Umbilical cord (tissue), 2 donors: ENCODE results near the gene TBL1X. TPM values are rescaled to one million over a fixed set of nuclear protein-coding genes. Genes with fewer than 3 reads are reported as not detected.
A peak's percentile ranks its signal among the peaks of the same experiment; 100 is the strongest.

Experiments used
- DNase-seq: peaks from one replicate; pipeline ENCODE4 v3.0.0-alpha.2; 2015; ENCODE audit warnings: low spot score
- total RNA-seq: library from RNA; depleted of rRNA; stranded (reverse); fragments of >200 nt; gene quantifications from one replicate; pipeline ENCODE4 v1.2.3, GENCODE V29; 2014; ENCODE audit warnings: low replicate concordance; ENCODE audit not compliant: insufficient read depth

TBL1X gene
- total RNA-seq, 1 donor from 2014 or later = 15.4 TPM

- no peak for DNase-seq
Observed at GRCh38 chrX:9704876-9705465, 240.1 kb downstream of the TBL1X start.

- no peak for DNase-seq
Observed at GRCh38 chrX:9706421-9706820, 241.6 kb downstream of the TBL1X start.

- no peak for DNase-seq
Observed at GRCh38 chrX:9707306-9708033, 242.6 kb downstream of the TBL1X start.

- no peak for DNase-seq
Observed at GRCh38 chrX:9708086-9708485, 243.2 kb downstream of the TBL1X start.

DNA sequence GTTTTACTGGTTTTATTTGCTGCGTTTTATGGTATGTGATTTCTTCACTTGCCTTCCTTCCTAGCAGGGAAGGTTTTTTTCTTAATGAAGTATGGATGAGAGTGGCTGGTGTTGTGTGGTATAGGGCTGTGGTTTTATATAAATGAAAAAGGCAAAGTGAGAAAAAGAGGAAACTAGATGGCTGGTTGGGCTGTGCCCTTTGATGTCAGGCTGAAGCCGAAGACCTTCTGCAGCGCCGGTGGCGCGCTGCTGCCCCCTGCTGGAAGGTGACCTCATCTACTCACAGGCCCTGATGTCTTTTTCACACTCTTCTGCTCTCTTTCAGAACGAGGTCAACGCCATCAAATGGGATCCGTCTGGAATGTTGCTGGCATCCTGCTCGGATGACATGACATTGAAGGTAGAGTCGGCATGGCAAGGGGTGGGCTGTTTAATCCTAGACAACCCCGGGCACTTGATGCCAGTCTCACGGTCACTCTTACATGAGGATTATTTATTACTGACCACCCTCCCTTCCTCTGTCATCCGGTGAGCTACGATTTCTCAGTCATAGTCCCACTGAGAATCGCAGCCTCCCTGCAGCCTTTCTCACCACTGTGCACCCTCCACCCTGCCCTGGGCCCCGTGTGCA lies 244.2 kb downstream of the TBL1X start:
- peak; percentile 67 for DNase-seq

DNA sequence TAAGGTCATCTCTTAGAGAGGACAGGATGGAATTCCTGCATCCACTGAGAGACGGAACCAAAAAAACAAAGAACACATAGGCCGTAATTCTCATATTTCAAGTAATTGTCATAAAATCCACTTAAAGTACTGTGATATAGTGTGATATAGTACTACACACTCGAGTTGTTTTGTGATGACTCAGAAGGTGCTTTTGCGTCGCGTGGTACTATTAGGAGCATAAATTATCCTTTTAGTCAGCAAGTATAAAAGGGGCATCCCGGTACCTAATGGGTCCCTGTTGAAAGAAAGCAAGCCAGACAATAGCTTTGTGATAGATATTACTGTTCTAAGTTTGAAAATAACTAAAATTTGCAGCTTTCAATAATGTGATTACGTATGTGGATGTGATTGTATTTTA lies 245.5 kb downstream of the TBL1X start:
- DNase-seq = no peak

DNA sequence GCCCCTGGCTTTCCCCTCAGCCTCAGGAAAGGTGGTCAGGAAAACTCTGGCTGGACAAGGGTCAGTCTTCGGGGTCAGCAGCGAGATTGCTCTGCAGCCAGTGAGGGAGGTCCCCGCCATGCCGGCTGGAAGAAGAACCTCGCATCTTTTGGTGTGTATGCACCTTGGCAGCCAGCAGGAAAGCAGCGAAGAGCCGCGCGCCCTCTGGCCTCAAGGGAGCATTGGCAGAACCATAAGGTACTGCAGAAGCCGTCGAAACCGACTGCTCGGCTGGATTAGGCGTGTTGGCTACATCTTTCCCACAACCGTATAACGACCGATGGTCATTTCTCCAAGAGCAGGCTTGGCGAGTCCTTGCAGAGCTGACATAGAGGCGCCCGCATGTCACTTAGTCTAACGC lies 252.5 kb downstream of the TBL1X start:
- DNase-seq = no peak

- no peak for DNase-seq
Observed at GRCh38 chrX:9724711-9725110, 259.9 kb downstream of the TBL1X start.

DNA sequence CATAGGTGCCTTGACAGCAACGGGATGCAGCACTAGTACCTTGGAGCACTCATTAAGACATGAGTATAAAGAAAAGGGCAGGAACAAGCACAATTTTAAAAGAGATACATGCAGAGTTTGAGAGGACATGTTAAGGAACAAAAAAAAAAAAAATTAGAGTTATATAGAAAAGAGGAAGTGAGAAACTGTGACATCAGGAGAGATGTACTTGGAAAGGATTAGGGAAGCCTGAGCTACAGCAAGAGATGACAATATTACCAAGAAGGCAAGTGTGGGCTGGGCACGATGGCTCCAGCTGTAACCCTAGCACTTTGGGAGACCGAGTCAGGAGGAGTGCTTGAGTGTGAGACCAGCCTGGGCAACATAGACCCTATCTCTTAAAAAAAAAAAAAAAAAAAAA lies 263.4 kb downstream of the TBL1X start:
- no peak for DNase-seq

DNA sequence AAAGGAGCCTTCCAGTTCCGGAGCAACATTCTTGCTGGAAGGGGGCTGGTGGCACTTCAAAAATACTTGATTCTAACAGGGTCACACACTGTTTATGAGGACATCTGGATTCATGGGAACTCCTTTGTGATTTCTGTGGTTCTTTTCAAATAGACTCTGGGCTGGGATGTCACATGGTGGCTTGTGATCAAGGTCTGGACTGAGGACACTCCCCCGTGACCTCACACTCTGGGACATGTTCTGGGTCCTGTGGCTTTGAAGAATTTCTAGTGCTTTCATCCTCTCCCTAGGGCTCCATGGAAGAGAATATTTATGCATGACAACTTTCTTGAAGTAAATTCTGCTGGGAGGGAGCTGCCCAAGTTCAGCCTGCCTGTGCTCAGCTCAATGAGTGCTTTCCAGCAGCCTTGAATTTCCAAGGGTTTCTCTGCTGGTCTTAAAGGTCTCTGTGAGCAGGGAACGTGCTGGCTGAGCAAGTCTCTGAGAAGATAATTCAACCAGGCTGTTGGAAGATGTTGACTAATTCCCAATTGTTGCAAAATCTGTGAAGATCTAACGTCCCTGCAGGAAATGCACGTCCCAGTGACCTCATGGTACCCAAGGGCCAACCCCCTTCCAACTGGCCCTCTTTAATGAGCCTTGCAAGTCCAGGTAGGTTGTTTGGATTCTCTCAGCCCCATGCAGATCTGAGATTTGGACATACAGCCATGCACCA lies 264.5 kb downstream of the TBL1X start:
- DNase-seq = peak; percentile 8

- no peak for DNase-seq
Observed at GRCh38 chrX:9730078-9730477, 265.2 kb downstream of the TBL1X start.

DNA sequence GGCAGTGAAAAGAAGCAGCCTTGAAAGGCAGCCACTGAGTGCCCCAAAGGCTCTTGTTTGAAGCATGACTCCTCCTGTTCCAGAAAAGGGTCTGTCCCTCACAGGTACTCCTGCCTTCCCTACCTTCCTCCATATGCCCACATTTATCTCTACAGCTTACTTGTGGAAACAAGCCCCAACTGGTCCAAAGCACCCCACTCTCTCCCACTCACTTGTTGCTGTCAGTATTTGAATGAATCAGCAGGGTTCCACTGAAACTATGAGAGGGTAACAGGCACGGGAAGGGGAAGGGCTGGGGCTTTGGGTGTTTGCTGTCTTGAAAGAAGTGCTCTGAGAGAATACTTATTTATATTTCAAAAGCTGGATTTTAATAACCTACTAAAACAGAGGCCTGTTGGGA lies 265.9 kb downstream of the TBL1X start:
- DNase-seq = no peak

DNA sequence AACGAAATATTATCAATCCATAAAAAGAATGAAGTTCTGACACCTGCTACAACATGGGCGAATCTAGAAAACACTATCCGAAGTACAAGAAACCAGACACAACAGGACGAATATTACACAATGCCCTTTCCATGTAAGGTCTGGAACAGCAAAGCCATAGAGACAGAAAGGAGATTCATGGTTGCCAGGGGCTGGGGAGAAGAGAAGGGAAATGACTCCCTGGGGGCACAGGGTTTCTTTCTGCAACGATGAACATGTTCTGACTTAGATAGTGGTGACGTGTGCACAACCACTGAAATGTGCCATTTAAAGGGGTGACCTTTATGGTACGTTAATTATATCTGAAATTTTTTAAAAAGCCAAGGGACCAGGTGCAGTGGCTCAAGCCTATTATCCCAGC lies 272.5 kb downstream of the TBL1X start:
- peak; percentile 10 for DNase-seq

- peak; percentile 50 for DNase-seq
Observed at GRCh38 chrX:9738151-9738550, 273.3 kb downstream of the TBL1X start.

DNA sequence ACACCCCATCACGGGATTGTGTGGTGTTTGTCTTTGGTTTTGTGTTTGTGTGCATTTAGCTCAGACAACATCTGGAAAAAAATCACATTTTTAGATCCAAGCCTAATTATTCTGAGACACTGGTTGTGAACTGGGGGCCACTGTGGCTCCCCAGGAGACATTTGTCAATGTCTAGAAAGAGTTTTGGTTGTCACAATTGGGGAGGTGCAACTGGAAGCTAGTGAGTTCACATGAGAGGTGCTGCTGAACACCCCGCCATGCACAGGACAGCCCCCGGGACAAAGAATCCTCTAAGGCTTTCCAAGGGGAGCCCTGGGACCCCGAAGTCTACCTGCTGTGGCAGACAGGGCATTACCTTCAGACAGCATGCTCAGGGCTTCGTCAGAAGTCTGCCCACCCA lies 274.3 kb downstream of the TBL1X start:
- no peak for DNase-seq

DNA sequence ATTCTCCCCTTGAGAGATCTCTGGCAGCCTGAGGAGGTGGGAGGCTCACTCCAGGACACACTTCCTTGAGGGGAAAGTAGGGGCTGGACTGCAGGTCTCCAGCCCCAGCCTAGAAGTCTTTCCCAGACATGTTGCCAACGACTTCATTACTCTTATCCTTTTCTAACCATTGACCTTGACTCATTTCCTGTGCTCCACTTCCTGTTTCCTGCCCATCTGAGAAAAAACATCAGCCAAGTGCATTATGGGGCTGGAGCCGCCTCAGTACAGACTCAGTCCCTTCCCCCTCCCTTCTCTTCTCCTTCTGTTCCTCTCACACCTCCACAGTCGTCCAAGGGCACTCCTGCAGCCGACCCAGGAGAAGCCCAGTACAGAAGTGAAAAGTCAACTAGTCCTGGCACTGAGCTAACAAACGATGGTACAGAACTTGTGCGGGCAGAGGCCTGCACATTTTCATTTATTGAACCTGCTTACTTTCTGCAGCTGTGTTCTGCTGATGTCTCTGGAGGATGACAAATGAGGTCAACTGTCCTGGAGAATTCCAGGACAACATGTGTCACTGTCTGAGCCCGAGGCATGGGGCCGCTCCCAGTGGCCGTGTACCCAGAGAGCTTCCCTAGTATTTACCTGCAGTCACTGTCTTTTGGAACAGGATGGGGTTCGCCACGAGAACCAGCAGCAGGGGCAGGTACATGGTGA lies 280.7 kb downstream of the TBL1X start:
- peak; percentile 28 for DNase-seq

DNA sequence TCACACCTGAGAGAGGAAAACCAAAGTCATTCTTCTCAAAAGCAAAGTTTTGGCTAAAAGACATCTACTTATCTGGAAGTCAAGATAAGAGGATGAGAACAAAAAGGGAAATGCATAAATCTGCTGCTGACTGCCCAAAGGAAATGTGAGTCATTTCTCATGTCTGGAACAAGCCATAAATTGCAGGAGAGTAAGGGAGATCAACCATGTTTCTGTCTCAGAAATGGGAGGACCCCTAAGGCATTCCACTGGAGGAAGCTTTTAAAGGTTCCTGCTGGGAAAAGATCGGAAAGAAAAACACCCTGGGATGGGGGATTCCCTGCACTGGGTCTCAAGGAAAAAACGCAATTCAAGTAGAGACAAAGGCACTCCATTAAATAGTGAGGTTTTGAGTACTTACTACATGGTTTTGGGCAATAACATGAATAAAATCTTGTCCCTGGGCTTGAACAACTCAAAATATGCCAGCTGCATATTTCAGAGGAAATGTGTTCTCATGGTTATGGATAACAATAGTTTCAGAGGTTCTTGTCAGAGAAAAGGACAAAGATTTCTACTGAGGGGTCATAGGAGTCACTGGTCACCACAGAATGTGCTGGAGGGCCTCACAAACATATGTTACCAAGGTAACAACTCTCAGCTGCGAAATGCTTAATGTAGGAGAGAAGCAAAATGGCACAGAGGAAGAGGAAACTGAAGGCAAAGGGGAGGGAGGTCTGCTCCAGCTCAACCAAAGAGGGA lies 281.5 kb downstream of the TBL1X start:
- DNase-seq = peak; percentile 71

GRCh38 chrX:9747644-9748043 lies 282.8 kb downstream of the TBL1X start:
- no peak for DNase-seq

GRCh38 chrX:9749146-9749692 lies 284.4 kb downstream of the TBL1X start:
- no peak for DNase-seq

- DNase-seq = no peak
Observed at GRCh38 chrX:9757366-9757765, 292.5 kb downstream of the TBL1X start.
